Activated CD4-positive, alpha-beta T cell treated with anti-CD3 and anti-CD28 coated beads for 4 hours (primary cell): Measurements from ENCODE around the gene NGF.
"Not testable (repeated sequence)": the region's sequence is repeated elsewhere in the genome, so short reads cannot be mapped to it uniquely, and the experiment has no call there.

Source experiments
- DNase-seq, 2 donors: peaks; one replicate each; pipeline ENCODE4 v3.0.0-alpha.2; 2020

The NGF gene

DNA sequence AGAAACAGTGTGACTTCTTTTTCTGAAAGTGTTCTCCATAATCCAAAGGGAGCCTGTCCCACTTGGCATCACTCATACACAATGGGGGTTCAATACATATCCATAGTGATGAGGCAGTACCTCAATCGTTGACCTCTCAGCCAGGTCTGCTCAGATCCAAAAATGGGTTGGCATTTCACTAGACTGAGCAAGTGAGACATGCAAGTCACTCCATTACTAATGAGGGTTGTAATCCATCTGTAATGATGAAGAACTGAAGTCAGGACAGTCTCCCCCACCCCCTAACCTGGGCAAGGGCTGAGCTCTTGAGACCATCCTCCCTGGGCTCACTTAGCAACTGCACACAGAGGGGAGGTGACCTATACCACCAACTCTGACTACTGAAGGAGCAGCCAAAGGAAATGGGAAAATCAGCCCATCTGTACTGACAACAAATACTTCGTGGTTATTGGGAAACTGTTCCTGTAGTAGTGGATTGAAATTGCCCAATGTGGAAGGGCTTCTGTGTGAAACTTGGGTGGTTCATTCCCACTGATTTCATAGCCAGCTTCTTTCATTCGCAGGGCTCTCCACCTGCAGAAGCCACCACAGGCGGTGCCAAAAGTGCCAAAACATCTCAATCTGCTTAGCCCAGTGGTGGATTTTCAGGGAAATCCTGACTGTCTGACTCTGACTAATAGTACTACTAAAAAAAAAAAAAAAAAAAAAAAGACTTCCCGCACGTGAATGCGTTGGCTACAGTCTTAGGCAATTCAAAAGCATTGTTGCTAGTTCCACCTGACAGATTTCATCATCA is 5.0 kb downstream of the NGF start:
- no peak for DNase-seq

DNA sequence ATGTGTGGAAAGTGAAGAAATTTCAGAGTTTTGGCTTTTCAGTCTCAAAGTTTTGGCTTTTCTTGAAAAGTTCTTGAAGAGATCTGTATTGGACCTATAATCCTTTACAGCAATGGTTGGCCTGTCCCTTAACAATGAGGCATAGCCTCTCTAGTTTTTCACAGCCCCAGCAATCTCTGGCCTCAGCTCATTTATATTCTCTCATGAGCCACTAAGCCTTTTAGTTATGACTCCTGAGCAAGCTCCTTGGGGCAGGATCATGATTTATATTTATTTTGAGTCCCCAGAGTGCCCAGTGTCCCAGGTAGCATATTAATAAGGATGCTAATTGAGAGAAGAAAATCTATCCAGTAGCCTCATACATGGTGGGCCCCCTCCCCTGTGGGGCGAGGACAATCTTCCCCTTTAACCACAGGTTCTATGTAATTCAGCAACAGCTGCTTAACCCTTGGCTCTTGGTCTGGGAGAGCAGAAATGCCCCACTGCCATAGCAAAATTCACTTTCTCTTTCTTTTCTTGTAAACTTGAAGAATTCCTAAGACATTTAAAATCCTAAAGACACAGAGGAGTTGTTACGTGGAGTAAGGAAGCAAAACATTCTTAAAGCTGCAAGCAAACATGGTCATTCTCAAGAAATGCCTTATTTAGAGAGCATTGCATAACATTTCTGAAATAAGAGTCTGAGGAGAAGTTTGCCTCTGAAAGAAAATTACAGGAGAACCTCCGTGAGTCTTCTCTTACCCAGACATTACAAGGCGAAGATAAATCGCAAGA is 6.3 kb downstream of the NGF start:
- DNase-seq: no peak

DNA sequence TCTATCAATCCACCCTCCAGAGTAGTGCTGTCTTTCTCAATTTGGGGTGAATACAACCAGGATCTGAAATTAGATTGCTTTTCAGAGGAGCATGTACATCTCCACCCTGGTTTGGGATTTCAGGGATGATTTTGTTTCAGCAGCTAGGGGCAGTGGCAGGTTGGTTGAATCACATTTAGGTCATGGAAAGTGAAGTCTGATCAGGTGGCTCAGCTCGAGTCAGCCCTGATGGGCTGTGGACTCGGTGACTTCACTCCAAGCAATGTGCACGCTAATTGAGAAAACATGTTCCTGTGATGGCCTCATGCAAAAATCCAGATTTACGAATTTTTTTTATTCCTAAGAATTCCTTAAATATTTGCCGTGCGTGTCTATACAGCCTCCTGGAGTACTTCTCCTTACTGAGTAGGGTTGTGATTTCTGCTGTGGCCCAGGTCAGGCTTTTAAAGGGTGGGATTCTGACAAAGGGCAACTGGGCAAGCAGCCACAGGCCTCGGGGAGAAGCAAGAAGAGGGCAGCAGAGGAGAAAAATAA is 7.5 kb downstream of the NGF start:
- DNase-seq: no peak

DNA sequence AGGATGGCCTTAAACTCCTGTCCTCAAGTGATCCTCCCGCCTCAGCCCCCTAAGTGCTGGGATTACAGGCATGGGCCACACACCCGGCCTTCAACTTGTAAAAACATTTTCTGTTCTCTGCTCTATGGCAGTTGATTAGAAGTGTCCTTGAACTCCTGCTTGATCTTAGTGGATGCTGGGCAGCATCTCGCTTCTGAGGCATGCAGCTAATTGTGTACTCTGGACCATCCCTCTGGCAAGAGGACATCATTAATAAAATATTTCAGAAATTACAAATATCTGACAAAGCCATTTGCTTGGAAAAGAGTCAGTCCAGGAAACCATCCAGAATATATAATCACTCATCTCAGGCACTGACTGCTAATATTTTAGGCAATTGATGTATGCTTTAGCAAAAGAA is 8.1 kb downstream of the NGF start:
- DNase-seq: no peak

DNA sequence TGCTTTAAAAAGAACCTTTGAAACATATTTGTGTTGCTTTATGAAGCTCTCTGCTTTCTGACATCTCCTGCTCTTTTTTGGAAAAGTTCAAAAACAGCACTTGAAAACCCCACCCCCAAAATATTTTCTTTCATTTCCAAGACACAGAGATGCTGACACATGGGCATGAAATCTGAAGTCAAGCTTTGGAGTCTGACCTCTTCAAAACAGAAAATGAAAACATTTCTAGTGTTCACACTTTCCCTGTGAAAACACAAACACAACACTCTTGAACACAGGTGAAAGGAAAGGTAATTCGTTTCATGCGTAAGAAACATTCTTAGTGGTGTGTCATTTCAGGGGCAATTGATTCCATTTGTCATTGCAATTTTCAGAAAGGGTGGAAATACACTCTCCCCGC is 10.8 kb downstream of the NGF start:
- DNase-seq: no peak

DNA sequence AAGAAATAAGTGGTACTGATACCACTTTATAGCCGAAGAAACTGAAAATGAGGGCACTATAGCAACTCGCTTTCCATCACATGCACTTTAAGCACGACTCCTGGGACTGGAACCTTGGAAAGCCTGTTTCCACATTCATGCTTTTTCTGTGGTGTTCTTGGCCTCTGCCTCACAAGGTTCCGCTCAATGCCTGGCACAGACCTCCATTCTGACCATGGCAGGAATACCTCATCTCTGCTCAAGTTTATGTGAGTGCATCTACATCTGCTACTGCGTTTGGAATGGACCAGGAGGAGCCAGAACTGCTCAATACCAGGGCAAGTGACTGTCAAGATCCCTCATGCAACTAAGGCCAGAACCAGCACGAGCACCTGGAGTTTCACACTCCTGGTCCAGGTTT is 11.6 kb downstream of the NGF start:
- no peak for DNase-seq

DNA sequence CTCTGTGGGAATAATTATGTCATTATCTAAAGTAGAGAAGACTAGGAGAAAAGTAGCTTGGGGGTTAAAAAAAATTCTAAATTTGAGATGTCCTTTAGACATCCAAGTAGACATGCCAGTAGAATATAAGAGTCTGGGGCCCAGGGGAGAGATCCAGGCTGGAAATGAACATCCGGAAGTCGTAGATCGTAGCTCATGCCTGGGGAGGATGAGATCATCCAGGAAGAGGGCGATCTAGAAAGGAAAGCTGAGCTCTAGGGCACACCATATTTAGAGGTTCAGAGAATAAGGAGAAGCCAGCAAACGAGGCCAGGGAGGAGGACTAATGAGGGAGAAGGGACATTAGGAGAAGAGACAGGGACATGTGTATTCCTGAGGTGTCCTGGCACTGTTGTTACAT is 12.2 kb downstream of the NGF start:
- DNase-seq: no peak

DNA sequence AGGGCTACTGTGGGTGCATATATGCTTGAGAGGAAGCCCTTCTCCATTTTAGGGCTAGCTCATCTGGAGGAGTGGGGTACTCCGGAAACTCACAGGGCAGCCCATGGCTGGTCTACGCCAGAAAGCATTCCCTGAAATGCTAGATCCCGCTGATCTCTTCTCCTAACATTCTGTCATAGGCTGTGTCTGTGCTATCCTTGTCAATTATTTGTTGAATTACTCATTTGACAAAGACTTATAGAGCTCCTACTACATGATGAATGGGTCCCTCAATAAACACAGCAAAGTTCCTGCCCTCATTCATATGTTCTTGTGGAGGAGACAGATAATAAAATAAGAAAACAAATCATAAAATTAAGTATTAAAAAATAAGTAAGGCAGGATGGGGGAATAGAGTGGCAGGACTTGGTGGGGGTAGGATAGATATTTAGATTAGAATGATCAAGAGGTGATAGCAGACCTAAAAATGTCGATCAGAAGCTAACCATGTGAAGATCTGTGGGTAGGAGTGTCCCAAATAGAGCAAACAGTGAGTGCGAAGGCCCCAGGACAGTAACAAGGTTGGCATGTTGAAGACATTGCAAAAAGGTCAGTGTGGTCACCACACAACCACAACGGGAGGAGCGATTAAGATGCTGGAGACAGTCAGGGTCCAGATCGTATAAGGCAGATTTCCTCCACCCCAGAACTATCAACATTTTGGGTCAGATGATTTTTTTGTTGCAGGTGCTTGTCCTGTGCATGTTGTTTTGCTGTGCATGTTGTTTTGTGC is 13.2 kb downstream of the NGF start:
- no peak for DNase-seq

DNA sequence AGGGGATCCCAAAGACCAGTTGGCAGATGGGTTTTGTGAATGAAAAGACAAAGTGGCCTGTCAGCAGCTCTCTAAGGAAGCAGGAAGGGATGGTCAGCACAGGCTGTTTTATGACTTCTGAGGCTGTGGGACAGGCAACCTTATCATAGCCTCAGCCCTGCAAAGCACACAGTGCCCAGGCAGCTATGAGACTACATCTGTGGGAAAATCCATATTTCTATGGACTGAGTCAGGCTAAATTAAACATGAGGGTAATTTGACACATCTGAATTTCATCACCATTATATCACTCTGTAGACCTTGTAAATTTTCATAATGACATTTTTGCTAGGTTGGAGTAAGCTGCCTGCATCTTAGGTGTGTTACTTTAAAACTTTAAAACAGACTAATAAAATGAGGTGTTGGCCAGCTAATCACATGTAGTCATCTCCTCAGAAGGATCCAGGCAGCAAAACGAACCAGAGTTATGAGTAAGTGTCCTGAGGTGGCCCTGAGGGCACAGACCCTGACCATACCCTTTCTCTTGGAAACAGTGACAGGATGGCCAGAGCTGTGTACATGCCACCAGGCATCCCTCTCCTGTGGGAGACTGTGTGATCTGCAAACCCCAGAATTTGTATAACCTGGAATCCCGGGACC is 14.6 kb downstream of the NGF start:
- DNase-seq: no peak

DNA sequence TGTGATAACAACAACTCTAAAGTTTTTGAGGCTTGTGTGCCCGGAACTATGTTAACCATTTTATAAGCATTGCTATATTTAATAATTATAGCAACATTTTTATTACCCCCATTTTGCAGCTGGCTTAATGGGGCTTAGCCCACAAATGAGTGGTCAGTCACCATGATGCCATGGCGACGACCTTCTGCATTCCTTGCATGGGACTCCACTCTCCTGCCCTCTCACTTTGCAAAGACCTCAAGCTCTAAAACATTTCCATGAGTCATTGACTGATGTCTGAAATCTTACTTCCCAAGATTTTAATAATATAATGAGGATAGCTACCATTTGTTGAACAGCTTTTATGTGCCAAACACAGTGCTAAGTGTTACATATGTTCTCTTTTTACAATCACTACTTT is 15.4 kb downstream of the NGF start:
- no peak for DNase-seq

DNA sequence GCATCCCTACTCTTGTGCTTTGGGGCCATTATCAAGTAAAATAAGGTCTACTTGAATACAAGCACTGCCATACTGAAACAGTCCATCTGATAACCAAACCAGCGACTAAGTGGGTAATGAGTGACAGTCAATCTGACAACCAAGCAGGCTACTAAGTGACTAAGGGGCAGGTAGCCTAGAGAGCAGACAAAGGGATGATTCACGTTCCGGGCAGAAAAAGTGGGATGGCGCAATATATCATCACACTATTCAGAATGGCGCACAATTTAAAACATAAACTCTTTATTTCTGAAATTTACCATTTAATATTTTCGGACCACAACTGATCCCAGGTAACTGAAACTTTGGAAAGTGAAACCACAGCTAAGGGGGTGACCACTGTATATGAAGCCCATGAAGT is 17.7 kb downstream of the NGF start:
- no peak for DNase-seq

DNA sequence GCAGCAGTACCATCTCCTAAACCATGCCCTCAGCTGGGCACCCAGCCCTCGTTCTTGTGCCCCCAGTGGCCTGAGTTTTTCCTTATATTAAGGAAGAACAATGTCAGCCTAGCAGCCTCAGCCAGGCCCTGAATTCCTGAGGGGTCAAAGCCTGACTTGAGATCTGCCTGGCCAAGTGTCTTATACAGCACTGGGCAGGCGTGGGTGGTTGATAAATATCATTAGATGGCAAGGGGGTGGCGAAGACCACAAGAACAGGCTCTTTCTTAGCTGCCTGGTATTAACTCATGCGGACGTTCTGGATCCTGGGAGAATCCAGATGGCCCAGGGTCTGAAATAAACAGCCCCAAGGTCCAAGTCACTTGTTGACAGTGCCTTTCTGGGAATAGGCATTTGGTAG is 18.3 kb downstream of the NGF start:
- no peak for DNase-seq

DNA sequence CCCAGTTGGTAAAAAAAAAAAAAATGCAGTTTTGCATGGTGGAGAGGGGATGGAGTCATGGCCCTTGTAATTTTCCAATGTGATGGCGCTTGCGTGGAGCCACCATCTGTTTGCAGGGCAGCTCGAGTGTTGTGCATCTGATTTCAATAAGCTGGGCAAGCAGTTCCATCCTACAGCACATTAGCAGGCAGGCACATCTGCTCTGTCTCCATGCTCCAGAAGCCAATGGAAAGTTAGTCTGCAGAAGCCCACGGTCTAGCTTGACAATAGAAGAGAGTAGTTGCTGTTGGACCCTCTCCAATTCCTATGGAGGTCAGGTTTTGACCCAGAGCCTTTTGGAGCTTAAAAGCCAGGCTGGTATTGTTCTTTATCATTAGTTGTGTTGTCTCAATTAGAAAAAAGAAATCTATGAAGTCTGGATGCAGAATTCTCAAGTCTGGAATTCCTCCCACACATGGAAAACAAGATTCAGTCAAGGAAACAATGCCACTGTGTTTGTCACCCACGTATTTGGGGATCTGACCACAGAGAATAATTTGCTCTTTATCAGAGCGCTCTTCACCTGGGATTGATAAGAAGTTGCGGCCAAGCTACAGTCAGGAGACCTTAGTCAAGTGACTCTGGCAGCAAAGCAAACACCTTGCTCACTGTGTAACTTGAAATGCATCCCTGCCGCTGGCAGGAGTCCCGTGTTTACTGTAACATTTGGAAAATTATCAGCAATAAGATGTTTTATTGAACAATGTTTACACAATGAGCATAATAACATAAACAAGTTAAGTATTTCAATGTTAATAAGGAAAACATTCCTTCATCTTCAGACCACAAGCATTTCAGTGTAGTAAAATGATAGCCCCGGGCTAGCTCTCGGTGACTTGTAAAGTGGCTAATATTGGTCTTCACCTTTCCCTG is 20.7 kb downstream of the NGF start:
- DNase-seq: no peak

DNA sequence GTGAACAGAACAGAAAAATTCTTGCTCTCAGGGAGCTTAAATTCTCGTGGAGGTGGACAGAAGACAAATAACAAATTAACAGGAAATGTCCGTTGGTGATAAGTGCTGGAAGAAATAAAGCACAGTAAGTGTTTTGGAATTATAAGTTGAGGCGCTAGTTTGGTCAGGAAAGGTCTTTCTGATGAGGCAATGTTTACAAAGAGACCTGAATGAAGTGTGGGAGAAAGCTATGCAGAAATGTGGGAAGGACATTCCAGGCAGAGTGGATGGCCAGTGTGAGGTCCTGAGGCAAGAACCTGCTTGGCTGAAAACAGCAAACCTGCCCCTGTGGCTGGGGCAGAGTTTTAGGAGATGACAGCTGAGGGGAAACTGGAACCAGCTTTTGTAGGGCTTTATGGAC is 23.3 kb downstream of the NGF start:
- no peak for DNase-seq

DNA sequence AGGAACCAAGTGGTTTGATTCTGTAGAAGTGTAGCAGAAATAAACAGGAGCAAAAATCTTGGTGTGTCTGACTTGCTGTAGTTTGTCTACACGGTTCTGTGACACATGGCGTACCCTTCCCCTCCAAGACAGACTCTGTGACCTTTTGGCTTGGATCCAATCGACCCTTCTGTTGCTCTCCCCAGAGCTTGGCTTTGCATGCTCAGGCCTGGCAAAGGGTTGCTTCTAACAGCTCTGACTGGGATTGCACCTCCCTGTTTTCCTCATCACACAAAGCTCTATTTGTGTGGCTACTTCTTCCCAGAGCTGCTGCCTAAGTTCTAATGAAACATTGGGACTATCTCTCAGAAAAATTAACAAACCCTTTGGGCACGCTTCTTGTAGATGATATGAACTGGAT is 24.0 kb downstream of the NGF start:
- no peak for DNase-seq

DNA sequence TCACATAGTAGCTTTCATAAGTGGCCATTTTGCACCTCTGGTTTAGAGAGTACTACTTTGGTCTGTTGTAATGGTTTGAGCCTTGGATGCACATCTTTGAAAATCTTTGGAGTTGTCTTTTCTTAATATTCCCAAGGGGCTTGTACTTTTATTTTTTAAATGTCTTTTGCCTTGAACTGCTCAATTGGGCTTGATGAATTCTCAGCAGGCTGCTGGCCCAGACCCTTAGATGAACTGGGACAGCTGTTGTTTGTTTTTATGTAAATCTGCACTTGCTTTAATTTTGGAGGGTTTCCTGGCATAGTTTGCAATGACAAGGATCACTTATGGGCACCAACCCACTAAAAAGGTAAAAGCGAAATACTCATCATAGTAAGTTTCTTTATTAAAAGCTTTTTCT is 24.9 kb downstream of the NGF start:
- DNase-seq: no peak

DNA sequence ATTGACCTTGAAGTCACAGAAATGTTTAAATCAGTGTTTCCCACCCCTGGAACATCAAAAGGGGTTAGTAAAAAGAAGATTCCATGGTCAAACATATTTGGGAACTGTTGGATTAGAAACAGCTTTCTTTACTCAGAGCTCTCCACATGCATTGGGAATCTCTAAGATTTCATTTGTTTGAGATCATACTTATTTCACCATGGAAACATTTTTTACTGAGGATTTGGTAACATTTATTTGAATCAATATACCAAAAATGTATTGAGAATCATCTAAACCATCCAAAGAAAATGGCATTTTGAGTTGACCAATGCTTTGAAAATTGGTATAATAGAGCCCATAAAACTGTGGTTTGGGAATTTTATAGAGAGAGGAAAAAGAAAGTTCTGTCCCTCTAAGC is 25.3 kb downstream of the NGF start:
- DNase-seq: no peak

DNA sequence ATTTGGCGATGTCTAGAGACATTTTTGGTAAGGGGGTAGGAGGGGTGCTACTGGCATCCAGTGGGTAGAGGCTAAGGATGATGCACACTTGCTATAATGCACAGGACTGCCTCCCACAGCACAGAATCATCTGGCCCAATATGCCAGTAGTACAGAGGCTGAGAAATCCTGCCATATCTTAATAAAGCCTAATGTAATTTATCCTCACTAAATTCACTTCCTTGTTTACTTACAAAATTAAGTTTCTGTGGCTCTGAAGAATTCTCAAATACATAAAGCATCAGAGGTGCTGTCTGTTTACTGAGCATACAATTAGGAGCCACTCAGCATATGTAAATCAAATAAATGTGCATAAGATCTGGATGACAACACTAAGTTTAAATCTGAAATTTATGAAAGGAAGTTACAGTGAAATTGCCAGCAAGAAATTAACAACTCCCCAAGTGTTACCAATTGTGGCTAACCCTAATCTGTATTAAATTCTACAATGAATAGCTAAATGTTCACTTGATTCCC is 26.5 kb downstream of the NGF start:
- no peak for DNase-seq

DNA sequence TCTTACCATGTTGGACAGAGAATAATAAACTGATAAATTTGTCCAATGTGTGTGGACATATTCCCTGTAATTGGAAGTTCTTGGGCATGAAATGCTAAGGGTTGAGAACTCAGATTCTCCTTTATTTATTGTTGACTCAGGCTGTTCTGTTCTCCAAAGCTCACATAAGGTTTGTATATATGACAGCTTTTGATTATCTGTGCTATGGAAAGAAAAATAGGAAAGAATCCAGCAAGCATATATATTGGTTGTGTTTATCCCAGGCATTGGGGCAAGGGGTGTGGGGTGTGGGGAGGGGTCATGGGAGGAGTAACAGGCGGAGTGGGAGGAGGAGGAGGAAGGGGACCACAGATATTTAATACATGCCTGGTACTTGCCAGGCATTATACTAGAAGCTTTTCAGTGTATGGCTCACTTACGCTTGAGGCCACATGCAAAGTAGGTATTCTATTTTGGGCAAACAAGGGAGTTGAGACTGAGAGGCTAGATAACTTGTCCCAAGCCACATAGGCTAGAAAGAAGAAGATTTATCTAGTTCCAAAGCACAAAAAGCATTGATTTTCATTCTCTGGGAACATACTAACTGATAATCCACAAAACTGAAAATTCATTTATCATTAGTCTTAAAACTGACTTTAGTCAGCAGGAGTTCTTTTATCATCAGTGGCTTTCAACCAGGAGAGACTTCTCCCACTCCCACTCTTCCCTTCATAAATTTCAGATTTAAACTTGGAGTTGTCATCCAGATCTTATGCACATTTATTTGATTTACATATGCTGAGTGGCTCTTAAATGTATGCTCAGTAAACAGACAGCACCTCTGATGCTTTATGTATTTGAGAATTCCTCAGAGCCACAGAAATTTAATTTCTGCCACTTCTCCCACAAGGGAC is 27.2 kb downstream of the NGF start:
- no peak for DNase-seq

DNA sequence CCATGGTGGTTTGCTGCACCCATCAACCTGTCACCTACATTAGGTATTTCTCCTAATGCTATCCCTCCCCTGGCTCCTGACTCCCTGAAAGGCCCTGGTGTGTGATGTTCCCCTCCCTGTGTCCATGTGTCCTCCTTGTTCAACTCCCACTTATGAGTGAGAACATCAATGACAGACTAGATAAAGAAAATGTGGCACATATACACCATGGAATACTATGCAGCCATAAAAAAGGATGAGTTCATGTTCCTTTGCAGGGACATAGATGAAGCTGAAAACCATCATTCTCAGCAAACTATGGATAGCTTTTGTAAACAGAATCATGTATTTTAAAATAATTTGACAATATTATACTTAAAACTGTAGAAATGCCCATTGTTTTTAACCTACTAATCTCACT is 28.5 kb downstream of the NGF start:
- not testable (repeated sequence) for DNase-seq

DNA sequence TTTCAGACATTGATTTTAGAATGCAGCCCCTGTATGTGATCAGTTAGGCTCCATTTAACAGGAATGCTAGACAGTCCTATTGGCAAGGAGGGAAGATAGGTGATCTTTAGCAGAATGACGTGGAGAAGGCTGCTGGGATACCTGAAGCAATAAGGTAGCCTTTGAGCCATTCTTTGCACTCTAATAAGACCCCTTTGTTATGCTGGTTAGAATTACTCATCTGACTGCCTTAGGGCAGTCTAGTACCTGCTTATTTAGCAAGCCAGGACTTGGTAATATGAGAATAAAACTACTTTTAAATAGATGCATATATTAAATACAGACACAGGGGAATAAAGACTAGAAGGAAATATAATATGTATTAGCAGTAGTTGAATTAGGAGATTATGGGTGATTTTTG is 29.1 kb downstream of the NGF start:
- DNase-seq: no peak
